ENCODE data around the gene EPS8. TPM values are rescaled to one million over a fixed set of nuclear protein-coding genes. Genes with fewer than 3 reads are reported as not detected.

Gene EPS8
- total RNA-seq, 1 donor from 2014 or later, result 31.7 TPM

DNA sequence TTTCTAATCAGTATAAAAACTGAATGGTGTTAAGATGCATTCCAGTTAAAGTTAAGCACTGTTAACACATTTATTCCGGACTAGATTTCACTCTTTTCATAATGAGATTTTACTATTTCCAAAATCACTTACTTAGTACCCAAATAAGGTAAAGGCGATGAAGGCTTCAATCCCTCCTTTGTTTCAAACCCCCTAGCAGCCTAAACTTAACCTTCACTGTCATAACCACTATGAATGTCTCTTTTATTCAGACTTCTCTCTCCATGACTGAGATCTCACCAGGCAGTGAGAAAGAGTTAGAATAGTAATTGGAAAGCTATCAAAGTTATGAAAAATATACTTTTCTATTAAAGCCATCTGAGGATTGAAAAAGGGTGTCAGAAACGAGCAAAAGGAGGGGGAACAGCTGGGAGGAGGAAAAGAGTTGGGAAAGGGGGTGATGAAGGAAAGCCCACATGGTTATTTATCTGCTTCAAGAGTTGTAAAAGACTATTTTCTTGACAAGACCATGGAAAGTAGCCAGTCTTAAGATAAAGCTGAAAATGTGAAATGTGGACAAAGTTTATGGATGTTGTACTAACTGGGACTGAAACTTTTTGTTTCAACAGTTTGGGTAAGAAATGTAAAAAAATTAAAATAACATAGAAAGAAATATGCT, 11.7 kb downstream of the EPS8 start:
- no peaks in the 10 kb centered on the region for H3K27me3 Mint-ChIP-seq
- H3K4me1 Mint-ChIP-seq (ENCODE audit: unreplicated experiment), result peaks cover 22% of the 10 kb centered on the region
- H3K4me3 Mint-ChIP-seq, result no peak overlapping the region
- H3K9me3 Mint-ChIP-seq, result no peaks in the 10 kb centered on the region
- no peak for TF ChIP-seq CTCF (conservative IDR thresholded peaks at IDR 0.05)
- peaks cover 3% of the 10 kb centered on the region for H3K36me3 Mint-ChIP-seq
- no peak for DNase-seq (ENCODE audit: extremely low spot score, unreplicated experiment)
- H3K27ac Mint-ChIP-seq, result no peak overlapping the region

- H3K27ac Mint-ChIP-seq, result no peak overlapping the region
- no peak for DNase-seq (ENCODE audit: extremely low spot score, unreplicated experiment)
- TF ChIP-seq CTCF (conservative IDR thresholded peaks at IDR 0.05), result no peak
- H3K4me1 Mint-ChIP-seq (ENCODE audit: unreplicated experiment), result peaks cover 27% of the 10 kb centered on the region
- no peaks in the 10 kb centered on the region for H3K9me3 Mint-ChIP-seq
- no peaks in the 10 kb centered on the region for H3K27me3 Mint-ChIP-seq
- H3K36me3 Mint-ChIP-seq, result no peaks in the 10 kb centered on the region
- H3K4me3 Mint-ChIP-seq, result no peak overlapping the region
Measured at GRCh38 chr12:15776532-15776931, 12.7 kb downstream of the EPS8 start.

DNA sequence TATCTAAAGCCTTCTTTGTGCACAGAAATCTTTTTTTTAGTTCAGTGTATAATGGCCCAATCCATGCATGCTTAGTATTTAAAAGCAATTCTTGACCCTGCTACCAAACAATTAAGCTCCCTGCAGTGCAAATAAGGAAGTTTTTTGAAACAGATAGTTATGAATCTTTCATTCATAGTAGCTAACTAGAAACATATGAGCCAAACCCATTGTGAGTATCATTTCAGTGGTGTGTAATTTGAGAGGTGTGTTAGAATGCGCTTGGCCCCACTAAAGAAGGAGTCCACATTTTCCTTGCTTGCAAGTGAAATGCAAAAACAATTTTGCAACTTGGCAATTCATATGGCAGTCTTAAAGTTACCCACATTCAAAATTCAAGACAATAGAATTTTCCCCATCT, 14.4 kb downstream of the EPS8 start:
- Mint-ChIP-seq H3K27ac (peak overlapping the region; percentile 16), H3K9me3 (no peaks in the 10 kb centered on the region), H3K4me3 (peak overlapping the region; percentile 12), H3K27me3 (no peaks in the 10 kb centered on the region), H3K36me3 (peaks cover 3% of the 10 kb centered on the region), H3K4me1 (ENCODE audit: unreplicated experiment) (peaks cover 19% of the 10 kb centered on the region)
- DNase-seq (ENCODE audit: extremely low spot score, unreplicated experiment), result no peak
- TF ChIP-seq CTCF (conservative IDR thresholded peaks at IDR 0.05), result no peak

GRCh38 chr12:15772405-15773018, 16.7 kb downstream of the EPS8 start:
- Mint-ChIP-seq H3K27me3 (no peaks in the 10 kb centered on the region), H3K9me3 (no peaks in the 10 kb centered on the region), H3K4me3 (no peak overlapping the region), H3K36me3 (peaks cover 7% of the 10 kb centered on the region), H3K4me1 (ENCODE audit: unreplicated experiment) (peaks cover 14% of the 10 kb centered on the region), H3K27ac (no peak overlapping the region)
- DNase-seq (ENCODE audit: extremely low spot score, unreplicated experiment), result no peak
- peak; percentile 51 for TF ChIP-seq CTCF (conservative IDR thresholded peaks at IDR 0.05)

GRCh38 chr12:15770581-15770980, 18.6 kb downstream of the EPS8 start:
- Mint-ChIP-seq H3K4me1 (ENCODE audit: unreplicated experiment) (peaks cover 11% of the 10 kb centered on the region), H3K9me3 (no peaks in the 10 kb centered on the region), H3K27me3 (no peaks in the 10 kb centered on the region), H3K27ac (peak overlapping the region; percentile 89), H3K4me3 (peak overlapping the region; percentile 14), H3K36me3 (peaks cover 7% of the 10 kb centered on the region)
- DNase-seq (ENCODE audit: extremely low spot score, unreplicated experiment), result no peak
- no peak for TF ChIP-seq CTCF (conservative IDR thresholded peaks at IDR 0.05)

Data from type B pancreatic cell (in vitro differentiated cells).